Fibroblast of lung (primary cell): Measurements from ENCODE around the gene CDC42EP3. TPM values are rescaled to one million over a fixed set of nuclear protein-coding genes. Genes with fewer than 3 reads are reported as not detected.
A peak's percentile ranks its signal among the peaks of the same experiment; 100 is the strongest.

Source experiments
- DNase-seq, 2 donors: peaks; one replicate each; pipeline versions ENCODE4 v3.0.0 to v3.0.0-alpha.2; 2010; ENCODE audit warnings: low read depth in 2 of 2
- H2AFZ ChIP-seq: 2 replicates; pipeline ENCODE4 v1.5.1; 2012; ENCODE audit warnings: low read length, control low read depth, inconsistent platforms
- H3K27ac ChIP-seq: 2 replicates; pipeline ENCODE4 v1.5.1; 2011; ENCODE audit warnings: low read length, control low read depth; ENCODE audit not compliant: insufficient read depth
- H3K27me3 ChIP-seq: 2 replicates; pipeline ENCODE4 v1.5.1; 2011; ENCODE audit warnings: mild to moderate bottlenecking, low read length; ENCODE audit not compliant: control insufficient read depth, insufficient read depth
- H3K36me3 ChIP-seq: 2 replicates; pipeline ENCODE4 v1.5.1; 2011; ENCODE audit warnings: low read length; ENCODE audit not compliant: control insufficient read depth, insufficient read depth
- H3K4me1 ChIP-seq: 2 replicates; pipeline ENCODE4 v1.5.1; 2011; ENCODE audit warnings: low read length; ENCODE audit not compliant: control insufficient read depth, insufficient read depth; ENCODE audit errors: extremely low read depth
- H3K4me2 ChIP-seq: 2 replicates; pipeline ENCODE4 v1.5.1; 2011; ENCODE audit warnings: low read length, control low read depth; ENCODE audit not compliant: insufficient read depth; ENCODE audit errors: extremely low read depth
- H3K4me3 ChIP-seq, 4 experiments: fragments of 200-600 bp in 1 of 4; sonication (generic) in 1 of 4; replicated peaks in 1 of 4; 2 replicates each; pipeline ENCODE4 v1.5.1; 2011 to 2016; ENCODE audit warnings: low read length in 4 of 4, low read depth in 3 of 4, mild to moderate bottlenecking in 3 of 4, control low read depth in 2 of 4, inconsistent platforms in 1 of 4, mixed read lengths in 1 of 4; ENCODE audit not compliant: insufficient read depth in 1 of 4; ENCODE audit errors: control extremely low read depth in 1 of 4
- H3K79me2 ChIP-seq: 2 replicates; pipeline ENCODE4 v1.5.1; 2012; ENCODE audit warnings: mild to moderate bottlenecking, low read length, inconsistent platforms; ENCODE audit not compliant: control insufficient read depth, insufficient read depth
- H3K9ac ChIP-seq: 2 replicates; pipeline ENCODE4 v1.5.1; 2011; ENCODE audit warnings: mild to moderate bottlenecking, low read length, control low read depth; ENCODE audit not compliant: insufficient read depth
- H3K9me3 ChIP-seq: 2 replicates; pipeline ENCODE4 v1.5.1; 2012; ENCODE audit warnings: low read depth, low read length; ENCODE audit not compliant: control insufficient read depth, insufficient read depth
- H4K20me1 ChIP-seq: 2 replicates; pipeline ENCODE4 v1.5.1; 2011; ENCODE audit warnings: low read length; ENCODE audit not compliant: control insufficient read depth, insufficient read depth; ENCODE audit errors: extremely low read depth
- EZH2 ChIP-seq: IDR thresholded peaks from 2 replicates; pipeline ENCODE4 v1.5.1; 2012; ENCODE audit warnings: low read length, control low read depth, mild to moderate bottlenecking; ENCODE audit errors: missing control alignments
- polyA plus RNA-seq, 2 donors: library from polyadenylated mRNA; depleted of rRNA in 1 of 2; stranded (reverse) in 1 of 2; unstranded in 1 of 2; fragments of >200 nt; gene quantifications; 2 replicates each; pipeline ENCODE4 v1.2.1, GENCODE V29; 2011 to 2012; ENCODE audit warnings: missing spikeins in 1 of 2
- total RNA-seq: library from RNA; depleted of rRNA; stranded (reverse); fragments of >200 nt; gene quantifications from 2 replicates; pipeline ENCODE4 v1.2.1, GENCODE V29; 2014
- TF ChIP-seq, protein P1 (sequence below), 2 donors: IDR thresholded peaks in 1 of 2; conservative IDR thresholded peaks in 1 of 2; 1 replicate in 1 of 2; 2 replicates in 1 of 2; pipeline ENCODE4 v1.5.1; 2011 to 2012; ENCODE audit warnings: low read length in 2 of 2, control low read depth in 1 of 2, inconsistent platforms in 1 of 2, low read depth in 1 of 2, mild to moderate bottlenecking in 1 of 2

The CDC42EP3 gene
- total and polyA plus RNA-seq, 2 donors (not counting 1 experiment from before 2014, with no cell fraction given), result 19.2 to 328 TPM

DNA sequence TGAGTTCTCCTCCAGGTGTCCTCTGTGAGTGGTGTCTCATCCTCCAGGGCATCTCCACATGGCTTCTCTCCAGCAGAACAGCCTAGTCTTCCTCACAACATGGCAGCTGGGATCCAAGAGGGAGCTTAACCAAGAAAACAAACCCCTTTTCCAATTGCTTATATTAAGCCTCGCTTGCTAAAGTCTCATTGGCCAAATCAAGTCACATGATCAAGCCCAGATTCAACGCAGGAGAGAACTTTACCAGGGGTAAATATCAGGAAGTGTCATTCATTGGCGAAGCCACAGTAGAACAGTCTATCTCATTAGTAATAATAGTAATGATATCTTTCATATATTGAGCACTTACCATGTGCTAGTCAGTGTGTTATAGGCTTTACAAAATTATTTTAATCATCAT, 53.1 kb downstream of the CDC42EP3 start:
- TF ChIP-seq, protein P1, sequence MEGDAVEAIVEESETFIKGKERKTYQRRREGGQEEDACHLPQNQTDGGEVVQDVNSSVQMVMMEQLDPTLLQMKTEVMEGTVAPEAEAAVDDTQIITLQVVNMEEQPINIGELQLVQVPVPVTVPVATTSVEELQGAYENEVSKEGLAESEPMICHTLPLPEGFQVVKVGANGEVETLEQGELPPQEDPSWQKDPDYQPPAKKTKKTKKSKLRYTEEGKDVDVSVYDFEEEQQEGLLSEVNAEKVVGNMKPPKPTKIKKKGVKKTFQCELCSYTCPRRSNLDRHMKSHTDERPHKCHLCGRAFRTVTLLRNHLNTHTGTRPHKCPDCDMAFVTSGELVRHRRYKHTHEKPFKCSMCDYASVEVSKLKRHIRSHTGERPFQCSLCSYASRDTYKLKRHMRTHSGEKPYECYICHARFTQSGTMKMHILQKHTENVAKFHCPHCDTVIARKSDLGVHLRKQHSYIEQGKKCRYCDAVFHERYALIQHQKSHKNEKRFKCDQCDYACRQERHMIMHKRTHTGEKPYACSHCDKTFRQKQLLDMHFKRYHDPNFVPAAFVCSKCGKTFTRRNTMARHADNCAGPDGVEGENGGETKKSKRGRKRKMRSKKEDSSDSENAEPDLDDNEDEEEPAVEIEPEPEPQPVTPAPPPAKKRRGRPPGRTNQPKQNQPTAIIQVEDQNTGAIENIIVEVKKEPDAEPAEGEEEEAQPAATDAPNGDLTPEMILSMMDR (conservative IDR thresholded peaks at IDR 0.05 in 1 of 2, IDR thresholded peaks at IDR 0.05 in 1 of 2; ENCODE audit: low read depth in 1 of 2, low read length in 2 of 2), result no peak
- no peak for TF ChIP-seq EZH2
- H3K4me1 ChIP-seq, result peaks cover 9% of the 10 kb centered on the region
- H3K27ac ChIP-seq, result no peak overlapping the region
- H4K20me1 ChIP-seq, result no peaks in the 10 kb centered on the region
- no peak overlapping the region for H2AFZ ChIP-seq
- no peak overlapping the region for H3K4me3 ChIP-seq
- H3K4me2 ChIP-seq, result no peak overlapping the region
- no peaks in the 10 kb centered on the region for H3K9me3 ChIP-seq
- no peaks in the 10 kb centered on the region for H3K36me3 ChIP-seq
- no peaks in the 10 kb centered on the region for H3K27me3 ChIP-seq
- DNase-seq, result no peak
- no peak overlapping the region for H3K9ac ChIP-seq
- no peaks in the 10 kb centered on the region for H3K79me2 ChIP-seq

DNA sequence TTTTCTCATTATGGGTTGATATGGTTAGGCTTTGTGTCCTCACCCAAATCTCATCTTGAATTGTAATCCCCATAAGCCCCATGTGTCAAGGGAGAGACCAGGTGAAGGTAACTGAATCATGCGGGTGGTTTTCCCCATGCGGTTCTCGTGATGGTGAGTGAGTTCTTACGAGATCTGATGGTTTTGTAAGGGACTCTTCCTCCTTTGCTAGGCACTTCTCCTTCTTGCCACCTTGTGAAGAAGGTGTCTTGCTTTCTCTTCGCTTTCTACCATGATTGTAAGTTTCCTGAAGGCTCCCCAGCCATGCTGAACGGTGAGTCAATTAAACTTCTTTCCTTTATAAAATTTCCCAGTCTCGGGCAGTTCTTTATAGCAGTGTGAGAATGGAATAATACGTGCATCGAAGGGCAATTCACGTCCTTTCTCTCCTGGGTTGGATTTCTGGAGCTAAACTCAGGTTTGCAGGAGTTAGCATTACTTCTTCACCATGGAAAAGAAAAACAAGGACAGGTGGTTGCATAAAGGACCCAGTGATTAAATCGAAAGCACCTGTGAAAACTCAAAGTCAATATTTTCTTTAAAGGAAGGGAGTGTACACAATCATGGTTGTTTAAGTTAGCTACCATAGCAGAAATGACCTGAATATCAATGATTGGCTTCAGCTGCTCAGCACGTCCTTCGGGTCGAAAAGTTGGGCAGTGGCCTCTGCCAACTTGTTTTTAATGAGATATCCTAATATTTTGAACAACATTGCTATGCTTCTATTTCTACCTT, 54.1 kb downstream of the CDC42EP3 start:
- H3K79me2 ChIP-seq, result no peaks in the 10 kb centered on the region

DNA sequence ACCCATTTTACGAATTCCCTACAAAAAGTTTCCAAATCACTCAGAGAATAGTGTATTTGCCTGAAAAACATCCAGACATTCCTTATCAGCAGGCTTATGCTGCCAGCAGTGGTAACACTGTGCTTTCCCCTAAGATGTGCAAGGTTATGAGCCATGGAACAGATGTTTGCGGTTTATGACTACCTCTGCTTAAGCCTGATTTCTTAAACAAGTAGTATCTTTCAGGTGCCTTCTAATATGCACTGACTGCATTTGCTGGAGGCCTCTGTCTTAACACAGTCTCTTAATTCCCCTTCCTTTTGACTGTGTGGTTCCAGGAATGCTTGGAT, 54.8 kb downstream of the CDC42EP3 start:
- Histone ChIP-seq H3K4me3 (no peak overlapping the region), H3K4me1 (peaks cover 9% of the 10 kb centered on the region), H3K27ac (no peak overlapping the region), H3K27me3 (no peaks in the 10 kb centered on the region), H3K4me2 (no peak overlapping the region), H3K9me3 (no peaks in the 10 kb centered on the region), H3K36me3 (no peaks in the 10 kb centered on the region), H3K9ac (no peak overlapping the region), H3K79me2 (no peaks in the 10 kb centered on the region), H2AFZ (no peak overlapping the region), H4K20me1 (no peaks in the 10 kb centered on the region)
- peak in 1 of 2 donors; percentile 89 for DNase-seq
- TF ChIP-seq EZH2, result no peak
- TF ChIP-seq, protein P1 (conservative IDR thresholded peaks at IDR 0.05 in 1 of 2, IDR thresholded peaks at IDR 0.05 in 1 of 2; ENCODE audit: low read depth in 1 of 2, low read length in 2 of 2), result no peak

More for the DNA sequence above, 54.1 kb downstream of the CDC42EP3 start:
- peaks cover 9% of the 10 kb centered on the region for H3K4me1 ChIP-seq
- no peak overlapping the region for H3K4me3 ChIP-seq
- H2AFZ ChIP-seq, result no peak overlapping the region
- H3K4me2 ChIP-seq, result no peak overlapping the region
- H3K9ac ChIP-seq, result no peak overlapping the region
- no peak overlapping the region for H3K27ac ChIP-seq
- no peaks in the 10 kb centered on the region for H3K9me3 ChIP-seq
- no peak for DNase-seq
- H4K20me1 ChIP-seq, result no peaks in the 10 kb centered on the region
- H3K27me3 ChIP-seq, result no peaks in the 10 kb centered on the region
- no peaks in the 10 kb centered on the region for H3K36me3 ChIP-seq
- TF ChIP-seq, protein P1 (conservative IDR thresholded peaks at IDR 0.05 in 1 of 2, IDR thresholded peaks at IDR 0.05 in 1 of 2; ENCODE audit: low read depth in 1 of 2, low read length in 2 of 2), result no peak
- no peak for TF ChIP-seq EZH2
